Smooth muscle cell (in vitro differentiated cells): ENCODE results near the gene FCMR. TPM values are rescaled to one million over a fixed set of nuclear protein-coding genes. Genes with fewer than 3 reads are reported as not detected.

ENCODE experiments used
- DNase-seq: peaks from one replicate; lab custom pipeline; 2025; ENCODE audit not compliant: unreplicated experiment; lab: John Stamatoyannopoulos, UW
- H2AFZ ChIP-seq: fragments of 200-600 bp; sonication (generic); 2 replicates; pipeline ENCODE4 v1.6.0; 2016; ENCODE audit warnings: antibody characterized with exemption, low read depth, mild to moderate bottlenecking
- H3F3A ChIP-seq: fragments of 200-600 bp; sonication (generic); 2 replicates; pipeline ENCODE4 v1.6.0; 2017; ENCODE audit warnings: antibody characterized with exemption, low read depth
- H3K27ac ChIP-seq: fragments of 200-600 bp; sonication (generic); 2 replicates; pipeline ENCODE4 v1.5.1; 2016; ENCODE audit warnings: low read depth, mild to moderate bottlenecking
- H3K27me3 ChIP-seq: fragments of 200-600 bp; sonication (generic); 2 replicates; pipeline ENCODE4 v1.6.1; 2016; ENCODE audit warnings: low read depth, mild to moderate bottlenecking
- H3K36me3 ChIP-seq: fragments of 200-600 bp; sonication (generic); 2 replicates; pipeline ENCODE4 v1.5.1; 2016; ENCODE audit warnings: low read depth
- H3K4me1 ChIP-seq: fragments of 200-600 bp; sonication (generic); 2 replicates; pipeline ENCODE4 v1.5.1; 2016; ENCODE audit warnings: low read depth
- H3K4me2 ChIP-seq: fragments of 200-600 bp; sonication (generic); 2 replicates; pipeline ENCODE4 v1.6.0; 2016; ENCODE audit warnings: mild to moderate bottlenecking
- H3K4me3 ChIP-seq: fragments of 200-600 bp; sonication (generic); 2 replicates; pipeline ENCODE4 v1.5.1; 2016; ENCODE audit warnings: mild to moderate bottlenecking
- H3K79me2 ChIP-seq: fragments of 200-600 bp; sonication (generic); 2 replicates; pipeline ENCODE4 v1.6.0; 2016; ENCODE audit warnings: low read depth, mild to moderate bottlenecking
- H3K9ac ChIP-seq: fragments of 200-600 bp; sonication (generic); 2 replicates; pipeline ENCODE4 v1.6.0; 2016; ENCODE audit warnings: low read depth
- H3K9me3 ChIP-seq: fragments of 200-600 bp; sonication (generic); replicated peaks from 2 replicates; pipeline ENCODE4 v1.5.1; 2016; ENCODE audit warnings: low read depth
- H4K20me1 ChIP-seq: fragments of 200-600 bp; sonication (generic); 2 replicates; pipeline ENCODE4 v1.6.0; 2016; ENCODE audit warnings: low read depth
- CTCF ChIP-seq: fragments of 200-600 bp; sonication (generic); IDR thresholded peaks from 2 replicates; pipeline ENCODE4 v1.5.1; 2017; ENCODE audit warnings: borderline replicate concordance, mild to moderate bottlenecking, antibody characterized with exemption; ENCODE audit not compliant: insufficient read depth, poor library complexity, severe bottlenecking
- WGBS: methylation state at CpG from one replicate; pipeline ENCODE4 v1.1.7; 2016; ENCODE audit warnings: low lambda C conversion rate; 5-methylcytosine and 5-hydroxymethylcytosine counted together
- polyA plus RNA-seq: library from polyadenylated mRNA; unstranded; fragments of >200 nt; fragmentation: Nextera tagmentation; extraction: Ambion mirVana; gene quantifications from 2 replicates; pipeline ENCODE4 v1.2.1, GENCODE V29; 2016
- total RNA-seq: library from RNA; depleted of rRNA; stranded (reverse); fragments of >200 nt; gene quantifications from 2 replicates; pipeline ENCODE4 v1.2.3, GENCODE V29; 2014

FCMR gene
- total and polyA plus RNA-seq, 2 experiments from 2014 or later: 1.6 TPM; not detected in 1

- Histone ChIP-seq H2AFZ (peak overlapping the region; percentile 18), H3K27ac (peak overlapping the region; percentile 86), H3K36me3 (no peaks in the 10 kb centered on the region), H3K9me3 (no peaks in the 10 kb centered on the region), H3K9ac (peak overlapping the region; percentile 42), H3F3A (no peaks in the 10 kb centered on the region), H3K4me2 (peak overlapping the region; percentile 23), H3K4me1 (no peaks in the 10 kb centered on the region), H3K27me3 (peaks cover 23% of the 10 kb centered on the region), H3K4me3 (no peak overlapping the region), H3K79me2 (no peaks in the 10 kb centered on the region), H4K20me1 (no peaks in the 10 kb centered on the region)
- WGBS: 10% methylated on average over 4 of the region's 4 CpGs
- peak; percentile 9 for TF ChIP-seq CTCF
- DNase-seq: no peak
Measured at GRCh38 chr1:206905295-206906164, 16.2 kb downstream of the FCMR start.

GRCh38 chr1:206904423-206905142 lies 17.2 kb downstream of the FCMR start:
- no peak overlapping the region for H3K9ac ChIP-seq
- no peaks in the 10 kb centered on the region for H4K20me1 ChIP-seq
- no peak for TF ChIP-seq CTCF
- peak overlapping the region; percentile 86 for H3K27ac ChIP-seq
- no peak for DNase-seq
- no peak overlapping the region for H3K4me3 ChIP-seq
- no peaks in the 10 kb centered on the region for H3K4me1 ChIP-seq
- H3K79me2 ChIP-seq: no peaks in the 10 kb centered on the region
- H3K4me2 ChIP-seq: no peak overlapping the region
- no peaks in the 10 kb centered on the region for H3K9me3 ChIP-seq
- H3K36me3 ChIP-seq: no peaks in the 10 kb centered on the region
- no peak overlapping the region for H2AFZ ChIP-seq
- no peaks in the 10 kb centered on the region for H3F3A ChIP-seq
- H3K27me3 ChIP-seq: peaks cover 13% of the 10 kb centered on the region
- 86% methylated on average over 10 of the region's 10 CpGs for WGBS

GRCh38 chr1:206903687-206904086 lies 18.1 kb downstream of the FCMR start:
- Histone ChIP-seq H3K4me3 (no peak overlapping the region), H3K79me2 (no peaks in the 10 kb centered on the region), H3K9me3 (no peaks in the 10 kb centered on the region), H3K27me3 (peaks cover 4% of the 10 kb centered on the region), H2AFZ (no peak overlapping the region), H3F3A (no peaks in the 10 kb centered on the region), H3K36me3 (no peaks in the 10 kb centered on the region), H3K27ac (no peak overlapping the region), H3K4me1 (no peaks in the 10 kb centered on the region), H3K4me2 (no peak overlapping the region), H4K20me1 (no peaks in the 10 kb centered on the region), H3K9ac (no peak overlapping the region)
- no peak for DNase-seq
- TF ChIP-seq CTCF: no peak
- 84% methylated on average over 2 of the region's 2 CpGs for WGBS
